CD1c-positive myeloid dendritic cell (primary cell): ENCODE results near the gene MLN.
A peak's percentile ranks its signal among the peaks of the same experiment; 100 is the strongest.
"Not testable (repeated sequence)": the region's sequence is repeated elsewhere in the genome, so short reads cannot be mapped to it uniquely, and the experiment has no call there.

Experiments
- DNase-seq: peaks from one replicate; pipeline ENCODE4 v3.0.0-alpha.2; 2016; ENCODE audit errors: extremely low spot score

The MLN gene

GRCh38 chr6:33834401-33835392 lies 30.9 kb upstream of the MLN start:
- DNase-seq, result no peak

DNA sequence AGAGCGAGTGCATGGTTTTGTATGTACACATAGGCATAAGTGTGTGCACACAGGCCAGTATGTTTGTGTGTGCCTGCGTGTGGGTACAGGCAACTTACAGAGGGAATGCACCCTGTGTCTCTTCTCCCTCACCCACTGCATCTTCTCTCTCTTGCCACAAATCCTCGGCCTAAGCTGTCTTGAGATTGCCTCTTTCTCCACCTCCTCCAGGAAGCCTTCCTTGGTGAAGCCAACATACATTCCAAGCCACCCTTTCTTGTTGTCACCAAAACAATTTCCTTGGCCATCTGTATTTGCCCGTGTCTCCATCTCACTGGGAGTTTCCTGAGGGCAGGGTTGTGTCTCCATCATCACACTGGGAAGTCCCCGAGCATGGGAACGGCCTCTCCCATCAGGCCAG lies 29.8 kb upstream of the MLN start:
- no peak for DNase-seq

- DNase-seq, result not testable (repeated sequence)
Observed at GRCh38 chr6:33832831-33833230, 29.0 kb upstream of the MLN start.

GRCh38 chr6:33831725-33832124 lies 27.9 kb upstream of the MLN start:
- not testable (repeated sequence) for DNase-seq

DNA sequence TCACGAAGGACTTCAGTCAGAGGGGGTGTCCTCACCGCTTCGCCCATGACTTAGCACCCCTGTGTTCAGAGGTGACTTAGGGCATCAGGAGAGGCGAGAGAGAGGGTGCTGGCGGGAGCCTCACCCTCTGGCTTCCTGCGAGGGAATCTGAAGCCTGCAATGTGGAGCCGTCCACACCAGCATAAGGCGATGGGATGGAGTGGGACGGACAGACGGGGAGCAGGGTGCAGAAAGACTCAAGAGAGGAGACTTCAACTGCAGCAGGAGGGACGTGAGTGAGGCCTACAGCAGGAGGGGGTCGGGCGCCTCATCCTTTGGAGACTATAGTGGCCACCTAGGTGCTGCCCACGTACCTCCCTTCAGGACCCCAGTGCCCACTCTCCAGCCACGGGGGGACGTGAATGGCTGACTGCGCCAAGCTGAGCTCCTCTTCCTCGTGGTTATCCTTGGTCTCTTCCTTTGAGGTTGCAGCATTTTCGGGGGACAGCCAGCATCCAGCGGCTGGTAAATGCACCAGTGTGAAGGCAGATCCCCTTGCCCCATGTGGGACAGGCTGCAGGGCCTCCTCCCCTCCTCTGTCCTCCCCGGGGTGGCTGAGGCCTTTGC lies 26.9 kb upstream of the MLN start:
- no peak for DNase-seq

DNA sequence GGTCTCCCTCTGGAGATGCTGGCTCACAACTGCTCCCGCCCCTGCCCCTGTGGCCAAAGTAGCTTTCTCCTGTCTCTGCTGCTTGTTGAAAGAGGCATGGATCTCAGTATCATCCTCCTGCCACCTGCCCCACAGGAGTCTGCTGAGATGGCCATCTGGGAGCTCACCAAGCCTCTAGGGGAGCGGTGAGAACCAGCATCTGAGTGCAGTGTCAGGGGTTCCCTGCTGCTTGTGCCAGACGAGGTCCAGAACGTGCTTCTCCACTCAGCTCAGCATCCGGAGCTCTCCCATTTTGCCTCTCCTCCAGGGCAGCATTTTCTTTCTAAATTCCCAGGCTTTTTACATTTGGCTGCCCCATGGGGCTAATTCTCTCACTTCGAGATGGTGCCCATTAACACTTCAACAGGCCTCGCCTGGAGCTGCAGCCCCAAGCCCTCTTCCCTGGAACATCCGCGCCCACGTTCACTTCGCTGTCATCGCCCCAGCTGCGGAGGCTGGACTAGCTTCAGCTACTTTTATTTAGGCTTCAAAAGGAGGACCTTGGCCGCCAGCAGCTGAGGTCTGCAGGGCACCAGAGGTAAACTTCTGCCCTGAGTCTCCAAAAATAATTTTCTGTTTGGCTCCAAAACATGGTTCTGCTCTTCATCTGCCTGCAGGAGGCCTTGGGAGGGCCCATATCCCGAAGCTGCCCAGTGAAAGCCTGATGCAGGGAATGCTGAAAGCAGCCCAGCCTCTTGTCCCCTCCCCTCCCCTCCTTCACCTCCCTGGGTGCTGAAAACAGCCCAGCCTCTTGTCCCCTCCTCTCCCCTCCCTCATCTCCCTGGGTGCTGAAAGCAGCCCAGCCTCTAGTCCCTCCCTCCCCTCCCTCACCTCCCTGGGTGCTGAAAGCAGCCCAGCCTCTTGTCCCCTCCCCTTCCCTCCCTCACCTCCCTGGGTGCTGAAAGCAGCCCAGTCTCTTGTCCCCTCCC lies 25.2 kb upstream of the MLN start:
- no peak for DNase-seq

- DNase-seq, result no peak
Observed at GRCh38 chr6:33828452-33828763, 24.6 kb upstream of the MLN start.

- DNase-seq, result no peak
Observed at GRCh38 chr6:33827546-33828451, 24.0 kb upstream of the MLN start.

DNA sequence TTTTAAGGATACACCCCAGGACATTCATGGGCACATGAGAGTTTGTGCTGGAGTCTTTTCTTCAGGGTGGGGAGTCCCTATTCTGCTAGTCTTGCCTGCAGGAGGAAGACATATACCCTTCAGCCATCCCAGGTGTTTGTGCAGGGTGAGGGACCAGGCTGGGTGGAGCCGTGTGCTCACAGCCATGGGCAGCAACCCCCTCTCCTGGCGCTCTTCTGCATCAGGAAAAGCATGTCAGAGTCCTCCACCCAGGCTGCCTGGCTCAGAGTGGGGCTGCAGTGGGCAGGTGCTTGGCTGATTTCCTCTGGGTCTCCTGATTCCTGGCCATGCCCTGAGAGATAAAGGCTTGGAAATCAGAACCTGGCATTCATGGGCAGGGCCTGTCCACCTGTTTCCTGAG lies 22.7 kb upstream of the MLN start:
- DNase-seq, result no peak

- DNase-seq, result no peak
Observed at GRCh38 chr6:33824461-33825154, 20.8 kb upstream of the MLN start.

DNA sequence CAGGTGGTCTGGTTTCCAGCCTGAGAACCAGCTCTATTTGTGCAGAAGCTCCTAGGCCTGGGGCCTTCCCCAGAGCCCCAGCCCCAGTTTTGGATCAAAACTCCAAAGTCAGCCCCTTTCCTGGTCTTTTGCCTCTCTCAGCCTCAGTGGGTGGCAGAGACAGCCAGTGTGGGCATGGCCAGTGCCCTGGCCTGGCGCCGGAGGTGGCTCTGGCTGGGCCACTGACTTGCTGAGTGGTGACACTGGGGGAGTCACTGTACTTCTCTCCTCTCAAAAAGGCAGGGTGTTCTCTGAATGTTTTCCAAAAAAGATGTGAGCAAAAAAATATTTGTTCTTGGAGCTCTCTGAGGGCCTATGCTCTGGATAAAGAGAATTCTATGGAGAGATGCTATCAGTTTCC lies 20.0 kb upstream of the MLN start:
- DNase-seq, result no peak

DNA sequence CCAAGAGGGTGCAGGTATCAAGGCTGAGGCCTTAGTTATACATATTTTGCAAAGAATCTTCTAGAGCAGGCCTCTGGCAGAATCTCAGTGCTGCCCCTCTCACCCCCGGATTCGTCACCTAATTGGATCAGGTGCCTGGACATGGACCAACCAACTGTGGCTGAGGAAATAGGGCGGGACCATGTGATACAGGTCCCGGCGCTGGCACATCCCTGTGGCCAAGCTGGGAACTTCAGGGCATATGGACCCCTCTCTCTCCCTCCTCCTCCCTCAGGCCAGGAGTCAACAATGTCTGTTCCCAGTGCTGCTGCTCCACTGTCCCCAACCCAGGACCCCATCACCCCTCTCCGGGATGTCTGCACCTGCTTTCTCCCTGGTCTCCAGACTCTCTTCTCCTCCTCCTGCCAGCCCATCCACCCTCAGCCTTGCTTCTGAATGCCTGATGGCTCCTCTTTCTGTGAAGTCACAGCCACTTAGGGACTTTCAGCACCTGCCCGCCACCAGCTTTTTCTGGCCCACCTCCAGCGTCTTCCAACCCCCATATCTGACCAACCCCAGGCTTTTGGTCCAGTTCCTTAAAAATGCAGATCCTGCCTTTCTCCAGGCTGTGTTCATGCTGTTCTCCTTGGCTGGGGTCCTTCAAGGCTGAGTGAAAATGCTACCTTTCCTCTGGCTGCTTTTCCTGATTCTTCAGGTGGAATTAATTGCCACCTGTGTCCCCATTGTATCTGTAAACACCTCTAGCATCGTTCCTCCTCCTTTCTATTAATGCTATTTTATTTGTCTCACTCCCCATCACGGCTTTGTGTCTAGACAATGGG lies 19.0 kb upstream of the MLN start:
- no peak for DNase-seq

- DNase-seq, result no peak
Observed at GRCh38 chr6:33820784-33821520, 17.1 kb upstream of the MLN start.

- DNase-seq, result no peak
Observed at GRCh38 chr6:33820243-33820642, 16.4 kb upstream of the MLN start.

DNA sequence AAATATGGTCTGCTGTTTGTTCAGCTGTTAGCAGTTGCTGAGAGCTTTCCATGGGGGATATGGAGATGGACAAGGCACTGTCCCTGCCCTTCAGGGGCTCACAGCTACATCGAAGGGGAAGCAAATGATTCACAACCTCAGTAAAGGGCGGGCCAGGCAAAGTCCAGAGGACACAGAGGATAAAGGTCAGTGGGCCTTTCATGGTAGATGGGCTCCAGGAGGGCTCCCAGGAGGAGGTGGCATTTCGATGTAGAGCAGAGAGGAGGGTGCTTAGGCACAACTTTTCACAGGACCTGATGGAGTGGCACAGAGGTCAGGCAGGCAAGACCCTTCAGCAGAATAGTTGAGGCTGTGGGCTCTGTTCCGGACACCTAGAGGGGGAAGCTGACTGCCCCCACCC lies 15.2 kb upstream of the MLN start:
- no peak for DNase-seq

- DNase-seq, result no peak
Observed at GRCh38 chr6:33818293-33818692, 14.5 kb upstream of the MLN start.

DNA sequence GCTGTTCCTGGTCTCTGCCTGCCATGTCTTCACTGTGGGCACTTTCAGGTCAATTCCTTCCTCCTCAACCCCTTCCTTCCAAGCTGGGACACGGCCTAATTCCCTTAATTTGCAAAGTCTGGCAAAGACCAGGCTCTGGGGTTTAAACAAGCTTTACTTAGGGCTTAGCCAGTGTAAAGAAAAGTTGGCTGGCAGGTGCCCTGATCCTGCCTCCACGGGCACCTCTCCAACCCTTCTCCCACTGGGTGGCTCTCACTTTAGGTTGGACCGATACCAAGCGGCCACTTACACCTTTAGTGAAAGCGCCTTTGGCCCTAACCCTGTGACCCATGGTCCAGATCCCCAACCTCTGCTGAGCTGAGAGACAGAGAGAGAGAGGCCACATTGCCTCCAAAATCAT lies 13.7 kb upstream of the MLN start:
- no peak for DNase-seq

GRCh38 chr6:33816911-33817310 lies 13.1 kb upstream of the MLN start:
- DNase-seq, result no peak

DNA sequence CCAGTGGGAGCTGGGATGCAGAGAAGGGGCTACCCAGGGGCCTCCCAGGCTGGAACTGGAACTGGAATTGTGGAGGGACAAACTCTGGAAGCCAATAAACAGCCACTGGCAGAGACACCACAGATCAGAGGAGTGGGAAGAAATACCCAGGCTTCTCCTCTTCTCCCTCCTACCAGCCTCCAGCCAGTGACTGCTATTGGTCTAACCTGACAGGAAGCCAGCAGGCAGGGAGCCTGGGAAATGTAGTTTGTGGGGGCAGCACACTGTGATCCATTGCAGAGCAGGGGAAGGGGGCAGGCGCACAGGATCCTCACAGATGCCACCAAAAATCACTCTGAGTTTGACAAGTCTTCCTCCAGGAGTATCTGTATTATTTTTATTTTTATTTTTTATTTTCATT lies 12.1 kb upstream of the MLN start:
- peak; percentile 7 for DNase-seq
